Muscle layer of duodenum (tissue), 2 donors: ENCODE data around the gene CD63.

Experiments
- H3K27ac ChIP-seq: one replicate; pipeline ENCODE4 v1.7.0; 2013; ENCODE audit warnings: mild to moderate bottlenecking, low read length
- H3K27me3 ChIP-seq: one replicate; pipeline ENCODE4 v1.7.0; 2013; ENCODE audit warnings: low read depth, mild to moderate bottlenecking, control low read depth, low read length
- H3K36me3 ChIP-seq, 2 donors: one replicate each; pipeline ENCODE4 v1.7.0; 2013; ENCODE audit warnings: low read length in 2 of 2, control low read depth in 1 of 2, mild to moderate bottlenecking in 1 of 2; ENCODE audit not compliant: insufficient read depth in 2 of 2, control insufficient read depth in 1 of 2
- H3K4me1 ChIP-seq, 2 donors: one replicate each; pipeline ENCODE4 v1.7.0; 2013; ENCODE audit warnings: low read length in 2 of 2, mild to moderate bottlenecking in 2 of 2, control low read depth in 1 of 2, moderate library complexity in 1 of 2; ENCODE audit not compliant: insufficient read depth in 2 of 2, control insufficient read depth in 1 of 2
- H3K4me3 ChIP-seq, 2 donors: one replicate each; pipeline ENCODE4 v1.7.0; 2013; ENCODE audit warnings: low read length in 2 of 2, low read depth in 1 of 2, mild to moderate bottlenecking in 1 of 2
- H3K9me3 ChIP-seq, 2 donors: one replicate each; pipeline ENCODE4 v1.7.0; 2013; ENCODE audit warnings: low read length in 2 of 2, control low read depth in 1 of 2, mild to moderate bottlenecking in 1 of 2; ENCODE audit not compliant: control insufficient read depth in 1 of 2
- donor health status: healthy.

The CD63 gene

GRCh38 chr12:55708695-55709233 lies 20.0 kb downstream of the CD63 start:
- Histone ChIP-seq H3K36me3 (no peaks in the 10 kb centered on the region), H3K27me3 (no peaks in the 10 kb centered on the region), H3K9me3 (no peaks in the 10 kb centered on the region), H3K4me3 (peak overlapping the region; percentile 35 to 80), H3K27ac (peak overlapping the region; percentile 76), H3K4me1 (peaks cover 4 to 27% of the 10 kb centered on the region in 2 donors)

GRCh38 chr12:55707841-55708694 lies 20.7 kb downstream of the CD63 start, which contains the start of gene ITGA7:
Gene ITGA7 (minus strand): TSS chr12:55707904. CDS start chr12:55707682, 222 bp downstream.
- H3K4me3 ChIP-seq = peak within 1 kb of the TSS; percentile 59 to 80
- H3K4me1 ChIP-seq = peaks cover 4 to 23% of the 10 kb centered on the region in 2 donors
- no peaks in the 10 kb centered on the region for H3K27me3 ChIP-seq
- no peaks in the 10 kb centered on the region for H3K36me3 ChIP-seq
- no peaks in the 10 kb centered on the region for H3K9me3 ChIP-seq
- H3K27ac ChIP-seq = peak within 1 kb of the TSS; percentile 91

- H3K4me1 ChIP-seq = peaks cover 4 to 21% of the 10 kb centered on the region in 2 donors
These were observed 21.6 kb downstream of the CD63 start for GRCh38 chr12:55707219-55707671.

GRCh38 chr12:55706568-55707218 lies 22.1 kb downstream of the CD63 start:
- Histone ChIP-seq H3K9me3 (no peaks in the 10 kb centered on the region), H3K27ac (peak overlapping the region; percentile 91), H3K4me1 (peaks cover 4 to 18% of the 10 kb centered on the region in 2 donors), H3K4me3 (peak overlapping the region; percentile 59 to 80), H3K36me3 (no peaks in the 10 kb centered on the region), H3K27me3 (no peaks in the 10 kb centered on the region)

More at GRCh38 chr12:55707219-55707671, 21.6 kb downstream of the CD63 start:
- H3K4me3 ChIP-seq = peak overlapping the region; percentile 59 to 80
- peak overlapping the region; percentile 91 for H3K27ac ChIP-seq
- H3K9me3 ChIP-seq = no peaks in the 10 kb centered on the region
- no peaks in the 10 kb centered on the region for H3K36me3 ChIP-seq
- no peaks in the 10 kb centered on the region for H3K27me3 ChIP-seq

- peak overlapping the region; percentile 91 for H3K27ac ChIP-seq
- H3K4me3 ChIP-seq = peak overlapping the region; percentile 59 to 80
These were observed 22.9 kb downstream of the CD63 start for GRCh38 chr12:55705782-55706402.

GRCh38 chr12:55704824-55705718 lies 23.7 kb downstream of the CD63 start:
- Histone ChIP-seq H3K36me3 (peaks cover 0 to 11% of the 10 kb centered on the region in 2 donors), H3K27me3 (no peaks in the 10 kb centered on the region), H3K4me3 (peak overlapping the region; percentile 59 to 80), H3K9me3 (no peaks in the 10 kb centered on the region), H3K27ac (peak overlapping the region; percentile 91), H3K4me1 (peaks cover 4 to 17% of the 10 kb centered on the region in 2 donors)

More at GRCh38 chr12:55705782-55706402, 22.9 kb downstream of the CD63 start:
- no peaks in the 10 kb centered on the region for H3K27me3 ChIP-seq
- H3K4me1 ChIP-seq = peaks cover 4 to 17% of the 10 kb centered on the region in 2 donors
- no peaks in the 10 kb centered on the region for H3K9me3 ChIP-seq
- H3K36me3 ChIP-seq = peaks cover 0 to 3% of the 10 kb centered on the region in 2 donors

GRCh38 chr12:55703901-55704761 lies 24.7 kb downstream of the CD63 start:
- H3K27ac ChIP-seq = peak overlapping the region; percentile 91
- no peaks in the 10 kb centered on the region for H3K9me3 ChIP-seq
- H3K36me3 ChIP-seq = peaks cover 0 to 11% of the 10 kb centered on the region in 2 donors
- no peaks in the 10 kb centered on the region for H3K27me3 ChIP-seq
- peak overlapping the region; percentile 59 to 80 for H3K4me3 ChIP-seq
- H3K4me1 ChIP-seq = peaks cover 4 to 13% of the 10 kb centered on the region in 2 donors

- Histone ChIP-seq H3K4me1 (peaks cover 0 to 8% of the 10 kb centered on the region in 2 donors), H3K27me3 (no peaks in the 10 kb centered on the region), H3K27ac (peak overlapping the region; percentile 91), H3K9me3 (no peaks in the 10 kb centered on the region), H3K36me3 (peaks cover 0 to 16% of the 10 kb centered on the region in 2 donors), H3K4me3 (no peak overlapping the region)
These were observed 25.5 kb downstream of the CD63 start for GRCh38 chr12:55703288-55703687.

GRCh38 chr12:55702861-55703260 lies 25.9 kb downstream of the CD63 start:
- peaks cover 0 to 7% of the 10 kb centered on the region in 2 donors for H3K4me1 ChIP-seq
- no peaks in the 10 kb centered on the region for H3K27me3 ChIP-seq
- no peak overlapping the region for H3K27ac ChIP-seq
- no peak overlapping the region for H3K4me3 ChIP-seq
- peaks cover 0 to 18% of the 10 kb centered on the region in 2 donors for H3K36me3 ChIP-seq
- no peaks in the 10 kb centered on the region for H3K9me3 ChIP-seq
